ENCODE measurements around the gene ABCA7. TPM values are rescaled to one million over a fixed set of nuclear protein-coding genes. Genes with fewer than 3 reads are reported as not detected.

Gene ABCA7
- total and polyA plus RNA-seq, 2 of the 13 experiments (the other 11 are each of a cell fraction or from before 2014, with no cell fraction given): 4.4 to 32.4 TPM

GRCh38 chr19:1028062-1028926, 11.6 kb upstream of the ABCA7 start (continued):
- TF ChIP-seq ARID4A (CRISPR knock-in tag; IDR thresholded peaks at IDR 0.05; ENCODE audit: borderline replicate concordance) (peak; percentile 47; the same call in 1 of the 2 replicates), PTBP1 (IDR thresholded peaks at IDR 0.05; ENCODE audit: low read depth, low read length, poor library complexity, severe bottlenecking) (peak; percentile 23), ZBTB7A (CRISPR knock-in tag; IDR thresholded peaks at IDR 0.05) (peak; percentile 64; the same call in 1 of the 2 replicates), ETV5 (CRISPR knock-in tag; IDR thresholded peaks at IDR 0.05; ENCODE audit: borderline replicate concordance) (peak; percentile 84), TFAP4 (IDR thresholded peaks at IDR 0.05; ENCODE audit: borderline replicate concordance, low read depth) (peak; percentile 86; the same call in 1 of the 2 replicates), KDM6A (CRISPR knock-in tag; IDR thresholded peaks at IDR 0.05; ENCODE audit: low read depth) (no peak), ZNF256 (CRISPR knock-in tag; conservative IDR thresholded peaks at IDR 0.05) (no peak), PRDM4 (CRISPR knock-in tag; IDR thresholded peaks at IDR 0.05; ENCODE audit: borderline replicate concordance) (no peak), TBL1XR1 (IDR thresholded peaks at IDR 0.05; ENCODE audit: borderline replicate concordance, low read length, partially characterized antibody) (peak; percentile 8), THAP11 (CRISPR knock-in tag; IDR thresholded peaks at IDR 0.05) (peak; percentile 47), BRCA1 (CRISPR knock-in tag; IDR thresholded peaks at IDR 0.05) (0 out of 2 replicates have a peak, but pooled peaks have one; percentile 35), KAT8 (CRISPR knock-in tag; IDR thresholded peaks at IDR 0.05) (no peak), UBTF (CRISPR knock-in tag; IDR thresholded peaks at IDR 0.05) (peak; percentile 69), KMT2B (CRISPR knock-in tag; IDR thresholded peaks at IDR 0.05) (no peak), SALL1 (CRISPR knock-in tag; IDR thresholded peaks at IDR 0.05) (peak; percentile 38; the same call in 1 of the 2 replicates), HDAC1 (CRISPR knock-in tag; IDR thresholded peaks at IDR 0.05) (peak; percentile 62; the same call in 1 of the 2 replicates), HNRNPL (IDR thresholded peaks at IDR 0.05; ENCODE audit: low read depth, low read length) (peak; percentile 76; the same call in 1 of the 2 replicates)

Data from HepG2 (cell line).